IPS-18a (cell line): ENCODE measurements around the gene MBLAC1.

Experiments used
- H3K27ac ChIP-seq: one replicate; pipeline ENCODE4 v1.5.1; 2013; ENCODE audit warnings: low read length
- H3K27me3 ChIP-seq: one replicate; pipeline ENCODE4 v1.6.1; 2013; ENCODE audit warnings: mild to moderate bottlenecking, low read length; ENCODE audit not compliant: control insufficient read depth, insufficient read depth
- H3K36me3 ChIP-seq: one replicate; pipeline ENCODE4 v1.6.1; 2013; ENCODE audit warnings: low read depth, low read length; ENCODE audit not compliant: control insufficient read depth
- H3K4me1 ChIP-seq: one replicate; pipeline ENCODE4 v1.6.1; 2013; ENCODE audit warnings: low read depth, low read length; ENCODE audit not compliant: control insufficient read depth
- H3K4me3 ChIP-seq: one replicate; pipeline ENCODE4 v1.5.1; 2013; ENCODE audit warnings: low read length
- H3K9ac ChIP-seq: one replicate; pipeline ENCODE4 v1.6.1; 2013; ENCODE audit warnings: mild to moderate bottlenecking, low read length, moderate library complexity
- H3K9me3 ChIP-seq: one replicate; pipeline ENCODE4 v1.6.1; 2013; ENCODE audit warnings: low read depth, low read length; ENCODE audit not compliant: control insufficient read depth

The MBLAC1 gene

GRCh38 chr7:100118388-100119071 lies 8.2 kb upstream of the MBLAC1 start:
- Histone ChIP-seq H3K27ac (peak overlapping the region; percentile 83), H3K9ac (peak overlapping the region; percentile 83), H3K27me3 (no peaks in the 10 kb centered on the region), H3K36me3 (peaks cover 3% of the 10 kb centered on the region), H3K9me3 (no peaks in the 10 kb centered on the region), H3K4me3 (peak overlapping the region; percentile 85), H3K4me1 (peaks cover 6% of the 10 kb centered on the region)

GRCh38 chr7:100119072-100119969 lies 7.4 kb upstream of the MBLAC1 start, which contains the start of the genes CNPY4 and TAF6:
CNPY4 (plus strand) TSS chr7:100119634; CDS start chr7:100119745, 111 bp downstream.
TAF6 (minus strand) TSS chr7:100119358; CDS start chr7:100114209, 5,149 bp downstream.
- peak within 1 kb of the TSS; percentile 85 for H3K4me3 ChIP-seq
- H3K9me3 ChIP-seq: no peaks in the 10 kb centered on the region
- peak within 1 kb of the TSS; percentile 83 for H3K9ac ChIP-seq
- no peaks in the 10 kb centered on the region for H3K27me3 ChIP-seq
- H3K4me1 ChIP-seq: peaks cover 6% of the 10 kb centered on the region
- H3K27ac ChIP-seq: peak within 1 kb of the TSS; percentile 83
- no peaks in the 10 kb centered on the region for H3K36me3 ChIP-seq

GRCh38 chr7:100119970-100120732 lies 6.6 kb upstream of the MBLAC1 start:
- no peaks in the 10 kb centered on the region for H3K27me3 ChIP-seq
- H3K9ac ChIP-seq: peak overlapping the region; percentile 83
- H3K27ac ChIP-seq: peak overlapping the region; percentile 0
- H3K36me3 ChIP-seq: no peaks in the 10 kb centered on the region
- H3K4me3 ChIP-seq: peak overlapping the region; percentile 85
- H3K4me1 ChIP-seq: peaks cover 6% of the 10 kb centered on the region
- no peaks in the 10 kb centered on the region for H3K9me3 ChIP-seq

DNA sequence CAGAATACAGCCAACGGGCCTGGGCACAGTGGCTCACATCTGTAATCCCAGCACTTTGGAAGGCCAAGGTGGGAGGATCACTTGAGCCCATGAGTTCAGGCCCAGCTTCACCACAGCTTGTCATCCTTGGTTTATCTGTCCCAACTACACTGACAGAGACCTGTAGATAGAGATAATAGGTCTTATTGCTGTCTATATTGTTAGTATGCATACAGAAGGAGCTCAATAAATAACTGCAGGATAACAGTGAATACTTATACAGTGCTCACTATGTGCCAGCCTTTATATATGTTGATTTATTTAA lies 6.1 kb upstream of the MBLAC1 start:
- Histone ChIP-seq H3K4me3 (peak overlapping the region; percentile 85), H3K4me1 (peaks cover 6% of the 10 kb centered on the region), H3K9me3 (no peaks in the 10 kb centered on the region), H3K27me3 (no peaks in the 10 kb centered on the region), H3K9ac (no peak overlapping the region), H3K27ac (peak overlapping the region; percentile 0), H3K36me3 (no peaks in the 10 kb centered on the region)

DNA sequence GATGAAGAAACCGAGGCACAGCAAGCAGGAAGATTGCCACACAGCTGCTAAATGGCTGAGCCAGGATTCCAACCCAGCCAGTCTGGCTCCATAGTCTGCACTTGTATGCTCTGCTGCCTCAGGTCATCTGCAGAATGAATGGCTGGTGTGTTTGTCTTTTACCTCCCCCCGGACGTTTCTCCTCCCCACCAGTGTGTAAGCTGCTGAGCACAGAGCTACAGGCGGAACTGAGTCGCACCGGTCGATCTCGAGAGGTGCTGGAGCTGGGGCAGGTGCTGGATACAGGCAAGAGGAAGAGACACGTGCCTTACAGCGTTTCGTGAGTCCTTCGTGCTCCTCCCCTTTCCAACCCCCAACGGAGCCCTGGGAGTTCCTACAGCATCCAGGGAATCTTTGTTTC lies 4.7 kb upstream of the MBLAC1 start:
- no peak overlapping the region for H3K9ac ChIP-seq
- no peaks in the 10 kb centered on the region for H3K27me3 ChIP-seq
- no peak overlapping the region for H3K27ac ChIP-seq
- no peak overlapping the region for H3K4me3 ChIP-seq
- H3K36me3 ChIP-seq: no peaks in the 10 kb centered on the region
- H3K9me3 ChIP-seq: no peaks in the 10 kb centered on the region
- peaks cover 6% of the 10 kb centered on the region for H3K4me1 ChIP-seq

DNA sequence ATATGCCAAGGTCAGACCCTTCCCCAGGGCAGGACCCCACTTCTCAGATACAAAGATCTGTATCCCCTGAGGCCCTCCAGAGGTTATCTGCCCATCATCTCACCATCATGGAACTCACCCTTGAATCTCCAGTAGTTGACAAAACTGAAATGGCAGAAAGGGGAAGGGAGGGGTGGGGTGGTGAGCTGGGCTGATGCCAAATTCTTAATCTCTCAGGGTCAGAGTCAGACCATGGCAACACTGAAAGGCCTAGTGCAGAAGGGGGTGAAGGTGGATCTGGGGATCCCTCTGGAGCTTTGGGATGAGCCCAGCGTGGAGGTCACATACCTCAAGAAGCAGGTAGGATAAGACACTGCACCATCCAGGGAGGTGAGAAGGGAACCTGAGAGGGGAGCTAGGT lies 4.2 kb upstream of the MBLAC1 start:
- peaks cover under 1% of the 10 kb centered on the region for H3K27me3 ChIP-seq
- peaks cover 6% of the 10 kb centered on the region for H3K4me1 ChIP-seq
- H3K4me3 ChIP-seq: no peak overlapping the region
- H3K9ac ChIP-seq: no peak overlapping the region
- H3K36me3 ChIP-seq: no peaks in the 10 kb centered on the region
- no peaks in the 10 kb centered on the region for H3K9me3 ChIP-seq
- H3K27ac ChIP-seq: no peak overlapping the region

- Histone ChIP-seq H3K4me3 (no peak overlapping the region), H3K4me1 (peaks cover 10% of the 10 kb centered on the region), H3K27ac (no peak overlapping the region), H3K27me3 (peaks cover 20% of the 10 kb centered on the region), H3K36me3 (no peaks in the 10 kb centered on the region), H3K9me3 (no peaks in the 10 kb centered on the region), H3K9ac (no peak overlapping the region)
These were observed 2.2 kb upstream of the MBLAC1 start for GRCh38 chr7:100124301-100125230.

GRCh38 chr7:100126239-100126930 lies 382 bp upstream of the MBLAC1 start:
- Histone ChIP-seq H3K27ac (peak overlapping the region; percentile 89), H3K9me3 (no peaks in the 10 kb centered on the region), H3K4me3 (peak overlapping the region; percentile 95), H3K4me1 (peaks cover 4% of the 10 kb centered on the region), H3K27me3 (peaks cover 22% of the 10 kb centered on the region), H3K36me3 (no peaks in the 10 kb centered on the region), H3K9ac (peak overlapping the region; percentile 95)

GRCh38 chr7:100127866-100128636 lies 1.3 kb downstream of the MBLAC1 start:
- Histone ChIP-seq H3K27me3 (peaks cover 22% of the 10 kb centered on the region), H3K4me3 (peak overlapping the region; percentile 95), H3K9ac (peak overlapping the region; percentile 95), H3K4me1 (peaks cover 4% of the 10 kb centered on the region), H3K9me3 (no peaks in the 10 kb centered on the region), H3K27ac (no peak overlapping the region), H3K36me3 (no peaks in the 10 kb centered on the region)

DNA sequence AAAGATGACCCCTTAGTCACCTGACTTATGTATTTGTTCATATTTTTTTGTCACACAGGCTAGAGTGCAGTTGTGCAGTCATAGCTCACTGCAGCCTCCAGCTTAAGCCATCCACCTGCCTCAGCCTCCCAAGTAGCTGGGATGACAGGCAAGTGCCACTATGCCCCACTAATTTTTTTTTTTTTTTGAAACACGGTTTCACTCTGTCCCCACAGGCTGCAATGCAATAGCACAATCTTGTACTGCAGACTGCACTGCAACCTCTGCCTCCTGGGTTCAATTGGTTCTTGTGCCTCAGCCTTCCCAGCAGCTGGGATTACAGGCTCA lies 1.8 kb downstream of the MBLAC1 start:
- no peak overlapping the region for H3K27ac ChIP-seq
- H3K9ac ChIP-seq: no peak overlapping the region
- peaks cover 22% of the 10 kb centered on the region for H3K27me3 ChIP-seq
- peaks cover 4% of the 10 kb centered on the region for H3K4me1 ChIP-seq
- H3K4me3 ChIP-seq: peak overlapping the region; percentile 95
- no peaks in the 10 kb centered on the region for H3K36me3 ChIP-seq
- no peaks in the 10 kb centered on the region for H3K9me3 ChIP-seq
